Measurements from ENCODE around the gene TOLLIP.

- no peak for TF ChIP-seq CTCF (IDR thresholded peaks at IDR 0.05)
- TF ChIP-seq POLR2A (IDR thresholded peaks at IDR 0.05), result no peak
These were observed 10.5 kb downstream of the TOLLIP start for GRCh38 chr11:1298695-1299492.
